OCI-LY3 (cell line): Measurements from ENCODE around the gene UTP3.
A peak's percentile ranks its signal among the peaks of the same experiment; 100 is the strongest.

Experiments used
- H2AFZ ChIP-seq: fragments of 200-600, 300-600 bp; shearing (Covaris generic); 2 replicates; pipeline ENCODE4 v1.6.0; 2014; ENCODE audit warnings: antibody characterized with exemption, low read depth, low read length
- H3K27ac ChIP-seq: fragments of 200-600, 300-600 bp; sonication (generic); 2 replicates; pipeline ENCODE4 v1.5.1; 2014; ENCODE audit warnings: mild to moderate bottlenecking, low read length, moderate library complexity, mixed read lengths
- H3K27me3 ChIP-seq: fragments of 200-600, 300-600 bp; sonication (generic); 2 replicates; pipeline ENCODE4 v1.6.1; 2014; ENCODE audit warnings: low read depth, low read length, mixed read lengths
- H3K36me3 ChIP-seq: fragments of 200-600, 300-600 bp; sonication (generic); replicated peaks from 2 replicates; pipeline ENCODE3; 2014; ENCODE audit warnings: low read depth, low read length, mixed read lengths
- H3K4me1 ChIP-seq: fragments of 300-600, 200-600 bp; sonication (generic); 2 replicates; pipeline ENCODE4 v1.6.1; 2014; ENCODE audit warnings: low read length, mixed read lengths
- H3K4me2 ChIP-seq: fragments of 200-600, 300-600 bp; sonication (generic); 2 replicates; pipeline ENCODE4 v1.6.1; 2014; ENCODE audit warnings: low read length, mixed read lengths
- H3K4me3 ChIP-seq: fragments of 300-600, 200-600 bp; sonication (generic); 2 replicates; pipeline ENCODE4 v1.5.1; 2014; ENCODE audit warnings: antibody characterized with exemption, mild to moderate bottlenecking, low read length, moderate library complexity
- H3K79me2 ChIP-seq: fragments of 300-600, 200-600 bp; shearing (Covaris generic); 2 replicates; pipeline ENCODE4 v1.6.1; 2014; ENCODE audit warnings: mild to moderate bottlenecking, low read length, mixed read lengths
- H3K9ac ChIP-seq: fragments of 300-600, 200-600 bp; shearing (Covaris generic); 2 replicates; pipeline ENCODE4 v1.6.0; 2014; ENCODE audit warnings: mild to moderate bottlenecking, low read length, moderate library complexity
- H3K9me3 ChIP-seq: fragments of 200-600, 300-600 bp; shearing (Covaris generic); 2 replicates; pipeline ENCODE4 v1.6.1; 2014; ENCODE audit warnings: low read length, mixed read lengths; ENCODE audit not compliant: insufficient read depth
- H4K20me1 ChIP-seq: fragments of 200-600, 300-600 bp; sonication (generic); 2 replicates; pipeline ENCODE4 v1.6.1; 2016; ENCODE audit warnings: low read length, mixed read lengths; ENCODE audit not compliant: insufficient read depth
- CTCF ChIP-seq: fragments of 200-600, 300-600 bp; sonication (generic); IDR thresholded peaks from 2 replicates; pipeline ENCODE4 v1.5.1; 2014; ENCODE audit warnings: antibody characterized with exemption, low read length, low read depth
- EZH2phosphoT487 ChIP-seq: fragments of 200-600 bp; shearing (Covaris generic); IDR thresholded peaks from 2 replicates; pipeline ENCODE4 v1.6.1; 2018; ENCODE audit warnings: antibody characterized with exemption, mixed run types, low read depth

The UTP3 gene

GRCh38 chr4:70706044-70706461 is 17.7 kb downstream of the UTP3 start:
- Histone ChIP-seq H3K4me3 (peak overlapping the region; percentile 89), H3K9me3 (no peaks in the 10 kb centered on the region), H3K27me3 (no peaks in the 10 kb centered on the region), H3K9ac (peak overlapping the region; percentile 82), H2AFZ (peak overlapping the region; percentile 72; the same call in 1 of the 2 replicates), H3K4me2 (peak overlapping the region; percentile 86), H4K20me1 (no peaks in the 10 kb centered on the region), H3K36me3 (no peaks in the 10 kb centered on the region), H3K79me2 (peaks cover 49% of the 10 kb centered on the region), H3K27ac (peak overlapping the region; percentile 88), H3K4me1 (peaks cover 33% of the 10 kb centered on the region)
- TF ChIP-seq EZH2phosphoT487, result no peak
- no peak for TF ChIP-seq CTCF

GRCh38 chr4:70706516-70706915 is 18.2 kb downstream of the UTP3 start:
- Histone ChIP-seq H3K4me3 (peak overlapping the region; percentile 89), H3K4me1 (peaks cover 37% of the 10 kb centered on the region), H3K27ac (peak overlapping the region; percentile 88), H4K20me1 (no peaks in the 10 kb centered on the region), H3K79me2 (peaks cover 53% of the 10 kb centered on the region), H3K9me3 (no peaks in the 10 kb centered on the region), H3K4me2 (peak overlapping the region; percentile 86), H3K9ac (peak overlapping the region; percentile 82), H3K36me3 (no peaks in the 10 kb centered on the region), H2AFZ (no peak overlapping the region), H3K27me3 (no peaks in the 10 kb centered on the region)
- TF ChIP-seq CTCF (no peak), EZH2phosphoT487 (no peak)

GRCh38 chr4:70709611-70710205 is 21.4 kb downstream of the UTP3 start:
- peak overlapping the region; percentile 13; the same call in 1 of the 2 replicates for H3K4me3 ChIP-seq
- no peak overlapping the region for H3K27ac ChIP-seq
- H3K79me2 ChIP-seq, result peaks cover 72% of the 10 kb centered on the region
- H3K9me3 ChIP-seq, result no peaks in the 10 kb centered on the region
- TF ChIP-seq CTCF (no peak), EZH2phosphoT487 (no peak)
- peak overlapping the region; percentile 47 for H3K4me2 ChIP-seq
- H3K27me3 ChIP-seq, result no peaks in the 10 kb centered on the region
- H2AFZ ChIP-seq, result no peak overlapping the region
- peaks cover 61% of the 10 kb centered on the region for H3K4me1 ChIP-seq
- H3K36me3 ChIP-seq, result no peaks in the 10 kb centered on the region
- H4K20me1 ChIP-seq, result no peaks in the 10 kb centered on the region
- H3K9ac ChIP-seq, result no peak overlapping the region

- no peaks in the 10 kb centered on the region for H3K36me3 ChIP-seq
- TF ChIP-seq EZH2phosphoT487 (no peak), CTCF (no peak)
- H2AFZ ChIP-seq, result 0 out of 2 replicates have a peak overlapping the region, but pooled peaks have one; percentile 12
- H3K9ac ChIP-seq, result peak overlapping the region; percentile 64
- H3K27me3 ChIP-seq, result no peaks in the 10 kb centered on the region
- no peaks in the 10 kb centered on the region for H3K9me3 ChIP-seq
- H4K20me1 ChIP-seq, result no peaks in the 10 kb centered on the region
- H3K4me3 ChIP-seq, result peak overlapping the region; percentile 7; the same call in 1 of the 2 replicates
- peak overlapping the region; percentile 95 for H3K27ac ChIP-seq
- peaks cover 74% of the 10 kb centered on the region for H3K4me1 ChIP-seq
- H3K4me2 ChIP-seq, result peak overlapping the region; percentile 86
- H3K79me2 ChIP-seq, result peaks cover 74% of the 10 kb centered on the region
Observed at GRCh38 chr4:70711599-70711998, 23.3 kb downstream of the UTP3 start.
